Glomerular endothelial cell (primary cell): ENCODE measurements around the gene COL4A1. TPM values are rescaled to one million over a fixed set of nuclear protein-coding genes. Genes with fewer than 3 reads are reported as not detected.
A peak's percentile ranks its signal among the peaks of the same experiment; 100 is the strongest.

ENCODE experiments used
- DNase-seq: peaks from one replicate; pipeline ENCODE4 v3.0.0-alpha.2; 2011; ENCODE audit warnings: low read depth, low spot score; ENCODE audit errors: extremely low read depth
- total RNA-seq: library from RNA; depleted of rRNA; stranded (reverse); fragments of >200 nt; gene quantifications from 2 replicates; pipeline ENCODE4 v1.2.3, GENCODE V29; 2015

The COL4A1 gene
- total RNA-seq, 1 donor from 2014 or later, result 4,558 TPM

- DNase-seq, result no peak
These were observed 62.7 kb downstream of the COL4A1 start for GRCh38 chr13:110244071-110244830.

- no peak for DNase-seq
These were observed 64.3 kb downstream of the COL4A1 start for GRCh38 chr13:110242615-110243014.

GRCh38 chr13:110240943-110241342, 66.0 kb downstream of the COL4A1 start:
- DNase-seq, result no peak

DNA sequence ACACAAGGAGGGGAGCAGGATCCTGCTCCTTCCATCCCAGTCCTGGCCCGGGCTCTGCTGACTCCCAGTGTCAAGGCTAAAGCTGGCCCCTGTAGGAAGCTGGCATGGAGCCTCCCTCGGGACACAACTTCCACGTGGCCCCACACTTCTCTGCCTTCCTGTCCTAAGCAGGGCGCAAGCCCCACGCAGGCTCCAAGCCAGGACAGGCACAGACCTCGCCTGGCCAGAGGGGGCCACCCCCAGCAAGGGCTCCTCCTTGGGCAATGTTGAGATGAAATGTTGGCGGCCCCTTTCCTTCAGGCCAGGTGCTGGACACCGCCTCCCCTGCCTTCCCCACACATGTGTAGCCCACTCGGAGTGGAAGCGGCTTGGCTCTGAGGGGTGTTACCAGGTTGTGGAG, 66.6 kb downstream of the COL4A1 start:
- DNase-seq, result no peak

DNA sequence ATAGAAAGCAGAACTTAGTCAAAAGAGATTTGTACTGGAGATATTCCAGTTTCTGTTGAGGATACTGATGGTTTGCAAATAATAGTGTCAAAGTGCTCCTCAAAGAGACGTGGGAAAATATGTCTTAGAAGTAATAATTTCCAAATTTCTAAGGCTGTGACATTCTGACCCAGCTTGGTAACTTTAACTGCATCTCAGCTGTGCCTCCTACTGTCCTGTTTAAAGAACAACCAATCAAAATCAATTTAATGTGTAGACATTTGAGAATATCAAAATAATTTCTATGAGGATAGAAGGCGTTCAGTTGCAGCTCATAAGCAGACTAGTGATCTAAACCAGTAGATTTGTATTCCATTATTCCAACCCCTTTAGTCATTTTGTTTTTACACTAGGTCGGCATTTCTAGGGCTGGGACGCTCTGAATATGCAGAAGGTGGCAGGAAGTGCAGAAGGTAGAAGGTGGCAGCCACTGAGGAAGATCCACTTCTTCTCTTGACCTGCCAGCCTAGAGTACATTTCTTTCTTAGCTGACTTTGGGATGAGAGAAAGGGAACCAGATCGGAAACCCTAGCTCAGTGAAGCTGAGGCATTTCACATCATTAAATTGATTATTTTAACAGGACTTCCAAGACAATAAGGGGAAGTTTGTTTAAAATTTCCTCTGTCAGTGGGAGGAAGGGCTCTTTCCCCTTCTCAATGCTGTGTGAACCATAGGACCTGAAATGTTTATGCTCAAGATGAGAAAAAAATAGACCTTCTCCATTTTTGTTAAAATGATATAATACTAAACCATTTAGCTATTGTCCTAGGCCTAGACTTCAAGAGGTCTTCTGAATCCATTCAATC, 67.5 kb downstream of the COL4A1 start:
- no peak for DNase-seq

GRCh38 chr13:110238818-110239195, 68.2 kb downstream of the COL4A1 start:
- no peak for DNase-seq

GRCh38 chr13:110237875-110238817, 68.8 kb downstream of the COL4A1 start:
- no peak for DNase-seq

DNA sequence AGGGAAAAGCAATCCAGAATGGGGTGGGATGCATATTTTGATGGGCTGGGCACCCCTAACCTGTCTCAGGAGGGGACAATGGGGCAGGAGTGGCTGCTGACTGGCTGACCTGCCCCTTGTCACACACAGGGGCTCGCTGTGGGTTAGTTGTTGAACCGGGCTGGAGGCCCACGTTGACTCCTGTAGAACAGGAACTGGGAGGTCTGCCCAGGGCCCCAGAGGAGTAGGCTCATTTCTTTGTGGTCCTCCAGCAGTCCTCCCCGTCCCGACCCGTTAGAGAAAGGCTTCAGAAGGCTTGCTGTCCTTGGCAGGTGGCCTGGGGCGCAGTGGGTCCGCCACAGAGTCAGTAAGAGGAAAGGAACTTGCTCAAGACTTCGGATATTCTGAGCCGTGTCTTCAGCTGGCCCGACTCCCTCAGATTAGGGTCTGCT, 70.1 kb downstream of the COL4A1 start:
- DNase-seq, result no peak

- no peak for DNase-seq
These were observed 70.5 kb downstream of the COL4A1 start for GRCh38 chr13:110236431-110236830.

DNA sequence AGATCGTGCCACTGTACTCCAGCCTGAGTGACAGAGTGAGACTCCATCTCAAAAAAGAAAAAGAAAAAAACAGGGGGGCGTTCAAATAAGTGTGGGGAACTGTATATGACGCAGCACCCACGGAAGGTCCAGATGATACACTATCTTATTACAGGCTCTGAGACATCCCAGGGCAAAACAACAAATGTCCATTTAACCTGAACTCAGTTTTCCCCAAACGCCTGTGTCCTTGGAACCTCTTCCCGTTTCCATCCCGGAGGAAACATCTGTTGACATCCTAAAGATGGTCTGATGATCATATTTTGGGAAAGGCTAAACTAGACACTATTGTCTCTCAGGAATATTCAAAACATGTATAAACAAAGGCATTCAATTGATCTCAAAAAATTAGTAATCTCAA, 72.4 kb downstream of the COL4A1 start:
- DNase-seq, result no peak

DNA sequence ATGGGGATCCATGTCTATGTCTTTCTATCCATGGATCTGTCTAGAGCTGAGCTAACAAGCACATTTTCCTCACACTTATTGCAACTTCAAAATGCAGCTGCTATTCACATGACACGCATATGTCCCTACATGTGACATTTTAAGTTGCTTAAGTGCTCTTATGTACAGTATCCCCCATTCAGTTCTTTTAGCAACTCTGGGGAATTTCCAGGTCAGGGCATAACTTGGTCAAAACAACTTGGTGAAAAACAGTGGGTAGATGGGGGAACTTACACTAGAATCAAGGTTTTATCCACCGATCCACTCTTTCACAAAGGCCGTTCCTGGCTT, 73.0 kb downstream of the COL4A1 start:
- DNase-seq, result no peak

DNA sequence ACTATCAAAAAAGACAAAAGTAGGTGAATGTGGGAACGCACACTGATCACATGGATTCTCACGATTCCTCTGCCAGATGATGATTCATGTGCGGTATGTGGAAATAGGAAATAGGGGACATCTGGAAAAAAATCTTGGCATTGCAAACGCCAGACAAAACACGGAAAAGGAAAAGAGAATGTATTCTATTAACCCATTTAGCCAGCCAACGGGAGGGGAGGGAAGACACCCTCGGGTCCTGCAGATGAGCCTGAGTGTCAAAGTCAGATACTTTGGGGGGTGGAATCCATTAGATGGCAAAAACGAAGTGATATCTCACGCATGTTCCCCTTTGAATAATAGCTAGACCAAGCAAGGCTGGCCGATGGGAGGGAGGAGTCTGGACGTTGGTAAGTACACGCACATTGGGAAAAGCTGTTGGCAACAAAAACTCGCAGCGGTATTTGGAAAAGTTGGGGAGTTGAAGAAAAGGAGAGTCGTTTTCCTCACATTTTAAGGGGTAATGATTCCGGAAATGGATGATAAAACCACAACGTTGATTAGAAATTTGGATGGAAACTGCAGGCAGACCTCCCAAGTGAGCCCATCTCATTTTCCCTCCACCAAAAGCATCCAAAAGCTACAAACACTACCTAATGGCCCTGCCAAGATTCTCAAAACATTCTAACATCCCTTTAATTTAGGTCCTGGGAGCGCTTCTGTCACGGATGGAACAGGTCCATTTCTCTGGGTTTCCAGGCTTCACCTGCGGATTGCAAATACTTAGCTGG, 73.6 kb downstream of the COL4A1 start:
- DNase-seq, result peak; percentile 91

- DNase-seq, result no peak
These were observed 74.2 kb downstream of the COL4A1 start for GRCh38 chr13:110232756-110233155.

GRCh38 chr13:110232142-110232541, 74.8 kb downstream of the COL4A1 start:
- DNase-seq, result no peak

DNA sequence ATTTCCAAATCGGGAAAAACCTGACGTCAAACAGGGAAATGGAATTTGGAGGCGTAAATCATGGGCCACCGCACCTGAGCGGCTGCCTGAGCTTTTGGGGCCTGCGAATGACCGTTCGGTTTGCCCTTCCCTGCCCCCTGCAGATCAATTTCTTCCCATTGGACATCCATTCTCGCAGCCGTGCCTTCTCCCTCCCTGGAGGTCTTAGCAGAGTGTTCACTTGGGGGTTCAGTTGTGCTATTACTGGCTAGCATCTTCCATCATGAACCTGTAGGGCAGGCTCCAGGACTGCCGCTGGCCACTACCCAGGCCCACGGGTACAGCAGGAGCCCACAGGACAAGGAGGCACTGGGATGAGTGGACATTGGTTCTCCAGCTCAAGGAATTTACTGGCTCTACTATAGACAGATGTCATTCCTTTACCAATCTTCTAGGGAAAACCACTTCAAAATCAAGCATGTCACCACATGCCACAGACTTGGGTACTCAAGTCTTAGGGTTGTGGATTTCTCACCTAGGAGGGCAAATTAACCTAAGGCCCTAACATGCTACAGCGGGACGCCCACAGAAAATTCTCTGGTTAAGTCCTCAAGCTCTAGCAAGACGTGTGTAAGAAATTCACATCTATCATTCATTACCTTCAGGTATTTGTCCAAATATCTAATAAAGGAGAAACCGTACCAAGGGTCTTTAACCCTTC, 75.5 kb downstream of the COL4A1 start:
- no peak for DNase-seq

GRCh38 chr13:110230661-110231347, 76.2 kb downstream of the COL4A1 start:
- DNase-seq, result no peak

GRCh38 chr13:110229905-110230563, 76.9 kb downstream of the COL4A1 start:
- no peak for DNase-seq
